Activated CD8-positive, alpha-beta T cell treated with anti-CD3 and anti-CD28 coated beads, Interleukin-2, amount 10 ng/mL, durations not matched to agents 7 days and 5 days (primary cell): Measurements from ENCODE around the gene ATP6AP1. TPM values are rescaled to one million over a fixed set of nuclear protein-coding genes. Genes with fewer than 3 reads are reported as not detected.

Experiments
- ATAC-seq: fragments of 150-1000 bp; cut with Tn5 transposase; one replicate; pipeline ENCODE4 v1.10.0; 2021; ENCODE audit warnings: moderate library complexity
- CTCF ChIA-PET: fragments of 350-600 bp; sonication (Branson Sonifier 250); formaldehyde crosslinking; loops from one replicate; lab custom pipeline; 2021; ENCODE audit warnings: antibody characterized with exemption; lab: Charles Lee
- POLR2A ChIA-PET: fragments of 350-600 bp; sonication (Branson Sonifier 250); formaldehyde crosslinking; loops from one replicate; lab custom pipeline; 2021; ENCODE audit warnings: antibody characterized with exemption; lab: Charles Lee
- DNase-seq: peaks from one replicate; pipeline ENCODE4 v3.0.0-alpha.2; 2020
- H3K27ac Mint-ChIP-seq: one replicate; pipeline ENCODE4 v1.8.0; 2021; ENCODE audit warnings: mild to moderate bottlenecking, mixed read lengths
- H3K27me3 Mint-ChIP-seq: one replicate; pipeline ENCODE4 v1.8.0; 2021; ENCODE audit warnings: low read depth, mixed read lengths
- H3K36me3 Mint-ChIP-seq: one replicate; pipeline ENCODE4 v1.8.0; 2021; ENCODE audit warnings: low read depth, mixed read lengths
- H3K4me1 Mint-ChIP-seq: one replicate; pipeline ENCODE4 v1.8.0; 2021; ENCODE audit warnings: low read depth, mixed read lengths
- H3K4me3 Mint-ChIP-seq: one replicate; pipeline ENCODE4 v1.8.0; 2021; ENCODE audit warnings: mild to moderate bottlenecking, mixed read lengths
- H3K9me3 Mint-ChIP-seq: one replicate; pipeline ENCODE4 v1.8.0; 2022; ENCODE audit warnings: mixed read lengths; ENCODE audit not compliant: insufficient read depth
- total RNA-seq, 2 experiments: library from RNA; stranded (reverse); gene quantifications; one replicate each; pipeline ENCODE4 v1.2.3, GENCODE V29; 2021

Gene ATP6AP1
- total RNA-seq, 2 experiments from 2014 or later: 41.5 to 43.5 TPM

- ChIA-PET CTCF (no interaction called here), POLR2A (interaction anchor here (0.5 kb wide), 1 partner anchor 172 kb away, joined by 3 read pairs; no protein-coding TSS in a partner anchor)
- no peaks in the 10 kb centered on the region for H3K9me3 Mint-ChIP-seq
- H3K27me3 Mint-ChIP-seq: no peaks in the 10 kb centered on the region
- no peak overlapping the region for H3K27ac Mint-ChIP-seq
- H3K4me3 Mint-ChIP-seq: no peak overlapping the region
- no peak for DNase-seq
- H3K36me3 Mint-ChIP-seq: peaks cover 13% of the 10 kb centered on the region
- no peaks in the 10 kb centered on the region for H3K4me1 Mint-ChIP-seq
- ATAC-seq: no peak
Observed at GRCh38 chrX:154468217-154468616, 39.7 kb downstream of the ATP6AP1 start.

GRCh38 chrX:154469114-154469513 lies 40.6 kb downstream of the ATP6AP1 start:
- ATAC-seq (no peak), DNase-seq (no peak)
- no peaks in the 10 kb centered on the region for H3K9me3 Mint-ChIP-seq
- H3K27me3 Mint-ChIP-seq: no peaks in the 10 kb centered on the region
- peaks cover 17% of the 10 kb centered on the region for H3K36me3 Mint-ChIP-seq
- no peaks in the 10 kb centered on the region for H3K4me1 Mint-ChIP-seq
- ChIA-PET POLR2A (no interaction called here), CTCF (no interaction called here)
- no peak overlapping the region for H3K4me3 Mint-ChIP-seq
- H3K27ac Mint-ChIP-seq: no peak overlapping the region

GRCh38 chrX:154469880-154470279 lies 41.4 kb downstream of the ATP6AP1 start:
- ATAC-seq: no peak
- POLR2A ChIA-PET: no interaction called here

GRCh38 chrX:154470434-154470833 lies 42.0 kb downstream of the ATP6AP1 start:
- no peaks in the 10 kb centered on the region for H3K4me1 Mint-ChIP-seq
- no peak overlapping the region for H3K27ac Mint-ChIP-seq
- no peak for ATAC-seq
- CTCF ChIA-PET: no interaction called here
- no peak for DNase-seq
- no peaks in the 10 kb centered on the region for H3K9me3 Mint-ChIP-seq
- H3K4me3 Mint-ChIP-seq: no peak overlapping the region
- H3K27me3 Mint-ChIP-seq: no peaks in the 10 kb centered on the region
- POLR2A ChIA-PET: interaction anchor here (0.6 kb wide), 1 partner anchor 570 kb away, joined by 3 read pairs; no protein-coding TSS in a partner anchor
- H3K36me3 Mint-ChIP-seq: peaks cover 15% of the 10 kb centered on the region

More at GRCh38 chrX:154469880-154470279, 41.4 kb downstream of the ATP6AP1 start:
- Mint-ChIP-seq H3K36me3 (peaks cover 17% of the 10 kb centered on the region), H3K4me1 (no peaks in the 10 kb centered on the region), H3K9me3 (no peaks in the 10 kb centered on the region), H3K27ac (no peak overlapping the region), H3K4me3 (no peak overlapping the region), H3K27me3 (no peaks in the 10 kb centered on the region)
- CTCF ChIA-PET: no interaction called here
- DNase-seq: no peak

- Mint-ChIP-seq H3K9me3 (no peaks in the 10 kb centered on the region), H3K4me3 (no peak overlapping the region), H3K4me1 (no peaks in the 10 kb centered on the region), H3K27me3 (no peaks in the 10 kb centered on the region), H3K36me3 (peaks cover 14% of the 10 kb centered on the region), H3K27ac (no peak overlapping the region)
- CTCF ChIA-PET: no interaction called here
- POLR2A ChIA-PET: no interaction called here
- no peak for ATAC-seq
- DNase-seq: no peak
Observed at GRCh38 chrX:154470914-154471568, 42.6 kb downstream of the ATP6AP1 start.

GRCh38 chrX:154471839-154472684 lies 43.6 kb downstream of the ATP6AP1 start:
- DNase-seq (no peak), ATAC-seq (no peak)
- Mint-ChIP-seq H3K4me1 (peaks cover 8% of the 10 kb centered on the region), H3K27ac (no peak overlapping the region), H3K36me3 (peaks cover 16% of the 10 kb centered on the region), H3K9me3 (no peaks in the 10 kb centered on the region), H3K27me3 (no peaks in the 10 kb centered on the region), H3K4me3 (no peak overlapping the region)
- CTCF ChIA-PET: no interaction called here
- POLR2A ChIA-PET: interaction anchor here (0.7 kb wide), 1 partner anchor 115 kb away, joined by 3 read pairs; no protein-coding TSS in a partner anchor

- ChIA-PET POLR2A (interaction anchor here (0.7 kb wide), 1 partner anchor 116 kb away, joined by 3 read pairs; no protein-coding TSS in a partner anchor), CTCF (no interaction called here)
- no peaks in the 10 kb centered on the region for H3K9me3 Mint-ChIP-seq
- peak overlapping the region; percentile 28 for H3K27ac Mint-ChIP-seq
- H3K4me3 Mint-ChIP-seq: no peak overlapping the region
- H3K27me3 Mint-ChIP-seq: no peaks in the 10 kb centered on the region
- H3K4me1 Mint-ChIP-seq: peaks cover 16% of the 10 kb centered on the region
- no peak for DNase-seq
- ATAC-seq: peak; percentile 21
- H3K36me3 Mint-ChIP-seq: peaks cover 16% of the 10 kb centered on the region
Observed at GRCh38 chrX:154472685-154473632, 44.5 kb downstream of the ATP6AP1 start.

- H3K36me3 Mint-ChIP-seq: peaks cover 16% of the 10 kb centered on the region
Observed at GRCh38 chrX:154473683-154474082, 45.2 kb downstream of the ATP6AP1 start.

GRCh38 chrX:154476821-154477220 lies 48.3 kb downstream of the ATP6AP1 start:
- Mint-ChIP-seq H3K4me1 (peaks cover 23% of the 10 kb centered on the region), H3K27me3 (no peaks in the 10 kb centered on the region), H3K36me3 (peaks cover 13% of the 10 kb centered on the region), H3K9me3 (no peaks in the 10 kb centered on the region), H3K4me3 (no peak overlapping the region), H3K27ac (no peak overlapping the region)
- ATAC-seq (no peak), DNase-seq (no peak)
- ChIA-PET POLR2A (interaction anchor here (0.7 to 1.7 kb wide), 3 partner anchors 14 to 23 kb away, joined by 3 to 4 read pairs (median 3); partner anchors contain the start of gene SLC10A3), CTCF (interaction anchor here (0.9 to 1.0 kb wide), 2 partner anchors 50 to 58 kb away, joined by 3 read pairs; no protein-coding TSS in a partner anchor)

More at GRCh38 chrX:154473683-154474082, 45.2 kb downstream of the ATP6AP1 start:
- CTCF ChIA-PET: no interaction called here
- Mint-ChIP-seq H3K4me1 (peaks cover 16% of the 10 kb centered on the region), H3K27me3 (no peaks in the 10 kb centered on the region), H3K27ac (peak overlapping the region; percentile 28), H3K9me3 (no peaks in the 10 kb centered on the region), H3K4me3 (no peak overlapping the region)
- DNase-seq (no peak), ATAC-seq (no peak)
- POLR2A ChIA-PET: no interaction called here

- ATAC-seq: no peak
- H3K27ac Mint-ChIP-seq: peak overlapping the region; percentile 81
- no peaks in the 10 kb centered on the region for H3K9me3 Mint-ChIP-seq
- DNase-seq: no peak
- CTCF ChIA-PET: interaction anchor here (1.0 kb wide), 1 partner anchor 49 kb away, joined by 3 read pairs; no protein-coding TSS in a partner anchor
- H3K4me3 Mint-ChIP-seq: peak overlapping the region; percentile 79
- H3K27me3 Mint-ChIP-seq: no peaks in the 10 kb centered on the region
- peaks cover 26% of the 10 kb centered on the region for H3K4me1 Mint-ChIP-seq
- peaks cover 11% of the 10 kb centered on the region for H3K36me3 Mint-ChIP-seq
- POLR2A ChIA-PET: interaction anchor here (1.0 to 1.7 kb wide), 5 partner anchors 11 to 79 kb away, joined by 3 to 4 read pairs (median 3); partner anchors contain the start of gene SLC10A3
Observed at GRCh38 chrX:154477891-154478477, 49.5 kb downstream of the ATP6AP1 start.
